ENCODE results near the gene ROCK2. TPM values are rescaled to one million over a fixed set of nuclear protein-coding genes. Genes with fewer than 3 reads are reported as not detected.

ROCK2 gene
- polyA plus RNA-seq, 3 donors from 2014 or later, result 3.1 to 15.1 (median 5.1) TPM

GRCh38 chr2:11200651-11201050 is 143.8 kb downstream of the ROCK2 start:
- no peak for DNase-seq
- H3K9me3 Mint-ChIP-seq, result no peaks in the 10 kb centered on the region
- H3K4me1 Mint-ChIP-seq, result peaks cover 8 to 25% of the 10 kb centered on the region in 2 donors
- H3K27me3 Mint-ChIP-seq (ENCODE audit: low read depth in 3 of 3), result no peaks in the 10 kb centered on the region
- H3K36me3 Mint-ChIP-seq, result peaks cover 19 to 30% (median 23%) of the 10 kb centered on the region in 3 donors
- no peak overlapping the region for H3K27ac Mint-ChIP-seq
- no peak overlapping the region for H3K4me3 Mint-ChIP-seq

- Mint-ChIP-seq H3K9me3 (no peaks in the 10 kb centered on the region), H3K4me3 (no peak overlapping the region), H3K4me1 (no peaks in the 10 kb centered on the region), H3K27ac (no peak overlapping the region), H3K36me3 (peaks cover 16 to 51% (median 33%) of the 10 kb centered on the region in 3 donors), H3K27me3 (ENCODE audit: low read depth in 3 of 3) (no peaks in the 10 kb centered on the region)
- no peak for DNase-seq
These were observed 148.2 kb downstream of the ROCK2 start for GRCh38 chr2:11196246-11196645.

- Mint-ChIP-seq H3K4me1 (no peaks in the 10 kb centered on the region), H3K27ac (no peak overlapping the region), H3K9me3 (no peaks in the 10 kb centered on the region), H3K4me3 (no peak overlapping the region), H3K27me3 (ENCODE audit: low read depth in 3 of 3) (peaks cover 0 to 2% (median 0%) of the 10 kb centered on the region in 3 donors), H3K36me3 (peaks cover 10 to 41% (median 19%) of the 10 kb centered on the region in 3 donors)
- no peak for DNase-seq
These were observed 156.7 kb downstream of the ROCK2 start for GRCh38 chr2:11187731-11188130.

GRCh38 chr2:11187083-11187619 is 157.3 kb downstream of the ROCK2 start:
- no peak for DNase-seq
- H3K27me3 Mint-ChIP-seq (ENCODE audit: low read depth in 3 of 3), result peaks cover 0 to 2% (median 0%) of the 10 kb centered on the region in 3 donors
- H3K9me3 Mint-ChIP-seq, result no peaks in the 10 kb centered on the region
- H3K4me1 Mint-ChIP-seq, result no peaks in the 10 kb centered on the region
- no peak overlapping the region for H3K4me3 Mint-ChIP-seq
- peaks cover 10 to 38% (median 15%) of the 10 kb centered on the region in 3 donors for H3K36me3 Mint-ChIP-seq
- no peak overlapping the region for H3K27ac Mint-ChIP-seq

GRCh38 chr2:11186145-11186544 is 158.3 kb downstream of the ROCK2 start:
- DNase-seq, result no peak
- Mint-ChIP-seq H3K27me3 (ENCODE audit: low read depth in 3 of 3) (peaks cover 0 to 2% (median 0%) of the 10 kb centered on the region in 3 donors), H3K36me3 (peaks cover 10 to 32% (median 15%) of the 10 kb centered on the region in 3 donors), H3K4me1 (no peaks in the 10 kb centered on the region), H3K4me3 (no peak overlapping the region), H3K27ac (no peak overlapping the region), H3K9me3 (no peaks in the 10 kb centered on the region)

GRCh38 chr2:11182951-11183350 is 161.5 kb downstream of the ROCK2 start:
- DNase-seq, result no peak
- Mint-ChIP-seq H3K4me3 (no peak overlapping the region), H3K9me3 (no peaks in the 10 kb centered on the region), H3K27me3 (ENCODE audit: low read depth in 3 of 3) (no peaks in the 10 kb centered on the region), H3K36me3 (peaks cover 7 to 39% (median 18%) of the 10 kb centered on the region in 3 donors), H3K27ac (no peak overlapping the region), H3K4me1 (no peaks in the 10 kb centered on the region)

- no peaks in the 10 kb centered on the region for H3K27me3 Mint-ChIP-seq (ENCODE audit: low read depth in 3 of 3)
- no peaks in the 10 kb centered on the region for H3K9me3 Mint-ChIP-seq
- no peak overlapping the region for H3K27ac Mint-ChIP-seq
- DNase-seq, result no peak
- H3K4me1 Mint-ChIP-seq, result peaks cover 4% of the 10 kb centered on the region in 2 donors
- H3K36me3 Mint-ChIP-seq, result peaks cover 7 to 35% (median 15%) of the 10 kb centered on the region in 3 donors
- no peak overlapping the region for H3K4me3 Mint-ChIP-seq
These were observed 163.8 kb downstream of the ROCK2 start for GRCh38 chr2:11180653-11181052.

GRCh38 chr2:11179899-11180298 is 164.5 kb downstream of the ROCK2 start:
- Mint-ChIP-seq H3K36me3 (peaks cover 7 to 31% (median 19%) of the 10 kb centered on the region in 3 donors), H3K27me3 (ENCODE audit: low read depth in 3 of 3) (no peaks in the 10 kb centered on the region), H3K4me3 (no peak overlapping the region), H3K9me3 (no peaks in the 10 kb centered on the region), H3K4me1 (peaks cover 11 to 12% of the 10 kb centered on the region in 2 donors), H3K27ac (no peak overlapping the region)
- no peak for DNase-seq

- Mint-ChIP-seq H3K4me1 (peaks cover 12 to 14% of the 10 kb centered on the region in 2 donors), H3K27me3 (ENCODE audit: low read depth in 3 of 3) (no peaks in the 10 kb centered on the region), H3K4me3 (no peak overlapping the region), H3K36me3 (peaks cover 7 to 27% (median 19%) of the 10 kb centered on the region in 3 donors), H3K9me3 (no peaks in the 10 kb centered on the region), H3K27ac (no peak overlapping the region)
- no peak for DNase-seq
These were observed 165.2 kb downstream of the ROCK2 start for GRCh38 chr2:11179196-11179595.

- no peak overlapping the region for H3K27ac Mint-ChIP-seq
- DNase-seq, result no peak
These were observed 166.4 kb downstream of the ROCK2 start for GRCh38 chr2:11177871-11178690.

GRCh38 chr2:11175293-11175795 is 169.1 kb downstream of the ROCK2 start:
- Mint-ChIP-seq H3K36me3 (peaks cover 11 to 19% (median 19%) of the 10 kb centered on the region in 3 donors), H3K27ac (peak overlapping the region; percentile 2 to 63 (median 36)), H3K27me3 (ENCODE audit: low read depth in 3 of 3) (no peaks in the 10 kb centered on the region), H3K4me1 (peaks cover 12 to 14% of the 10 kb centered on the region in 2 donors), H3K9me3 (no peaks in the 10 kb centered on the region), H3K4me3 (peak overlapping the region in 3 of 5 donors; percentile 4 to 34 (median 31))
- DNase-seq, result no peak

More at GRCh38 chr2:11177871-11178690, 166.4 kb downstream of the ROCK2 start:
- H3K4me1 Mint-ChIP-seq, result peaks cover 12 to 14% of the 10 kb centered on the region in 2 donors
- H3K27me3 Mint-ChIP-seq (ENCODE audit: low read depth in 3 of 3), result no peaks in the 10 kb centered on the region
- H3K9me3 Mint-ChIP-seq, result no peaks in the 10 kb centered on the region
- H3K36me3 Mint-ChIP-seq, result peaks cover 7 to 24% (median 19%) of the 10 kb centered on the region in 3 donors
- no peak overlapping the region for H3K4me3 Mint-ChIP-seq

- H3K9me3 Mint-ChIP-seq, result no peaks in the 10 kb centered on the region
- DNase-seq, result no peak
- H3K36me3 Mint-ChIP-seq, result peaks cover 8 to 18% (median 16%) of the 10 kb centered on the region in 3 donors
- H3K27ac Mint-ChIP-seq, result no peak overlapping the region
- H3K27me3 Mint-ChIP-seq (ENCODE audit: low read depth in 3 of 3), result peaks cover 0 to 2% (median 0%) of the 10 kb centered on the region in 3 donors
- H3K4me1 Mint-ChIP-seq, result peaks cover 12 to 14% of the 10 kb centered on the region in 2 donors
- no peak overlapping the region for H3K4me3 Mint-ChIP-seq
These were observed 170.2 kb downstream of the ROCK2 start for GRCh38 chr2:11174222-11174621.

GRCh38 chr2:11169333-11169732 is 175.1 kb downstream of the ROCK2 start:
- peaks cover 0 to 9% (median 8%) of the 10 kb centered on the region in 3 donors for H3K36me3 Mint-ChIP-seq
- no peak overlapping the region for H3K4me3 Mint-ChIP-seq
- no peaks in the 10 kb centered on the region for H3K9me3 Mint-ChIP-seq
- H3K27me3 Mint-ChIP-seq (ENCODE audit: low read depth in 3 of 3), result peaks cover 0 to 2% (median 2%) of the 10 kb centered on the region in 3 donors
- no peak overlapping the region for H3K27ac Mint-ChIP-seq
- no peaks in the 10 kb centered on the region for H3K4me1 Mint-ChIP-seq
- no peak for DNase-seq

- H3K4me3 Mint-ChIP-seq, result no peak overlapping the region
- H3K4me1 Mint-ChIP-seq, result peaks cover 0 to 6% of the 10 kb centered on the region in 2 donors
- no peaks in the 10 kb centered on the region for H3K9me3 Mint-ChIP-seq
- H3K36me3 Mint-ChIP-seq, result peaks cover 3 to 14% (median 13%) of the 10 kb centered on the region in 3 donors
- DNase-seq, result no peak
- peaks cover 0 to 2% (median 2%) of the 10 kb centered on the region in 3 donors for H3K27me3 Mint-ChIP-seq (ENCODE audit: low read depth in 3 of 3)
- H3K27ac Mint-ChIP-seq, result no peak overlapping the region
These were observed 175.9 kb downstream of the ROCK2 start for GRCh38 chr2:11168488-11168887.
